Activated CD8-positive, alpha-beta memory T cell treated with anti-CD3 and anti-CD28 coated beads for 36 hours (primary cell): ENCODE data around the gene ORM1. TPM values are rescaled to one million over a fixed set of nuclear protein-coding genes. Genes with fewer than 3 reads are reported as not detected.
"Not testable (repeated sequence)": the region's sequence is repeated elsewhere in the genome, so short reads cannot be mapped to it uniquely, and the experiment has no call there.

Experiments
- CTCF ChIA-PET: fragments of 350-600 bp; sonication (Branson Sonifier 250); formaldehyde crosslinking; loops from one replicate; lab custom pipeline; 2021; ENCODE audit warnings: antibody characterized with exemption; lab: Charles Lee
- POLR2A ChIA-PET: fragments of 350-600 bp; sonication (Branson Sonifier 250); formaldehyde crosslinking; loops from one replicate; lab custom pipeline; 2021; ENCODE audit warnings: antibody characterized with exemption; lab: Charles Lee
- total RNA-seq, 2 experiments: library from RNA; stranded (reverse); gene quantifications; one replicate each; pipeline ENCODE4 v1.2.3, GENCODE V29; 2021

ORM1 gene
- total RNA-seq, 2 experiments from 2014 or later: not detected

- CTCF ChIA-PET, POLR2A ChIA-PET: not testable (repeated sequence)
Observed at GRCh38 chr9:114332474-114333040, 9.7 kb downstream of the ORM1 start.

DNA sequence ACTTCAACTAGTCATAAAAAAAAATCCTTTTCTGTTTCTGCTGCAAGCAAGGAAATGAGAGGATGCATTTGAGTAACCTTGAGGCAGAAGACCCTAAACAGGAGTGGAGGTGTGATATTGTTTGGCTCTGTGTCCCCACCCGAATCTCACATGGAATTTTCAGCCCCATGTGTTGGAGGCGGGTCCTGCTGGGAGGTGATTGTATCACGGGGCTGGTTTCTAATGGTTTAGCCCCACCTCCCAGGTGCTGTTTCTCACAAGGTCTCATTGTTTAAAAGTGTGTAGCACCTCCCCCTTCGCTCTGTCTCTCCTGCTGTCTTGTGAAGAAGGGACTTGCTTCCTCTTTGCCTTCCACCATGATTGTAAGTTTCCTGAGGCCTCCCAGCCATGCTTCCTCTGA lies 10.8 kb downstream of the ORM1 start:
- CTCF ChIA-PET, POLR2A ChIA-PET: not testable (repeated sequence)

- ChIA-PET POLR2A (no interaction called here), CTCF (no interaction called here)
Observed at GRCh38 chr9:114334490-114334889, 11.6 kb downstream of the ORM1 start.

DNA sequence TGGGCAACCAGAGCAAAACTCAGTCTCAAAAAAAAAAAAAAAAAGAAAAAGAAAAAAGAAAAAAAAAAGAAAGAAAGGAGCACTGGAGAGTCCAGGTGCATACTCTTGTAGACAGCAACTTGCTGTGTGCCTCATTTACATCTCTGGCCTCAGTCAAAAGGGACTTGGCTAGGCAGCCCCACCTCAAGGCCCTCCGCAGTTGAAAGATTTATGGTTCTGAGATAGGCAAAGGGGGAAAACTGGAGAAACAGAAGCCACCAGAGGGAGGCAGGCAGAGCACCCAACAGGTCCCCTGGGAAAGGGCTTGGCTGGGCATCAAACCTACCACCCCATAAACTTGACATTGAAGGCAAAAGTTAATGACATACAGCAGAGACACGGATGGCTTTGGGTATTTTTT lies 12.8 kb downstream of the ORM1 start:
- POLR2A ChIA-PET: no interaction called here

GRCh38 chr9:114336157-114336556 lies 13.3 kb downstream of the ORM1 start:
- CTCF ChIA-PET: interaction anchor here (1.0 kb wide), 1 partner anchor 69 kb away, joined by 3 read pairs; no protein-coding TSS in a partner anchor
- POLR2A ChIA-PET: no interaction called here

More for the DNA sequence above, 12.8 kb downstream of the ORM1 start:
- CTCF ChIA-PET: no interaction called here

DNA sequence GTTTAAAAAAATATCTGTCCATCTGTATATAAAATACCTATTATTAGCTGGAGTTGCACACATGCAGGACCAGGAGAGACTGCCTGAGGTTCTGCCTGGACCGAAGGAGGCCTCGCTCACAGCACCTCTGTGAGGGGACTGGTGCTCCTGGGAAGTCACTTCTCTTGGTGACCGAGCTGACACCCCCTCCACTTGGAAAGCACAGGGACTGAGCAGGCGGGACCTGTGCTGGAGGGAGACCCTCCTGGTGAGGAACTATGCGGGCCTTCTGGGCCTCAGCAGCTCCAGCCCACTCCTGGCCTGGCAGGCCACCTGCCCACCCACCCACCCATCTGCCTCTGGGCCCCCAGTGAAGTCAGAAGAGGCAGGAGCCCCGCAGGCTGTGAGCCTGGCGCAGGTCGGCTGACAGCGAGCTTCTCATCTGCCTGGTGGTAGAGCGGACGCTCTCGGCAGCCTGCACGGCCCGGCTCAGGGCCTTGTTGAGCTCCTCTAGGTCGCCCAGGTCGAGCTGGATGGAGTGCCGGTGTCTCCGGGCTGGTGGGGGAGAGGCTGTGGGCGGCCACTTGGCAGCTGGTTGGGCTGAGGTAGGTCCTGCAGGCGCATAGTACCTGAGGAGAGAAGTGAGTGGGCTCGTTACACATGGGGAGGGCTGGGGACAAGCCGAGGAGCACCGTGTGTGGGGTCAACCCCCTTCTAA lies 13.9 kb downstream of the ORM1 start:
- ChIA-PET CTCF (interaction anchor here (1.0 kb wide), 1 partner anchor 69 kb away, joined by 3 read pairs; no protein-coding TSS in a partner anchor), POLR2A (no interaction called here)

GRCh38 chr9:114338187-114338586 lies 15.3 kb downstream of the ORM1 start:
- POLR2A ChIA-PET: no interaction called here
- CTCF ChIA-PET: interaction anchor here (1.0 to 3.0 kb wide), 7 partner anchors 10 to 68 kb away, joined by 3 to 21 read pairs (median 7); partner anchors contain the start of gene AKNA

DNA sequence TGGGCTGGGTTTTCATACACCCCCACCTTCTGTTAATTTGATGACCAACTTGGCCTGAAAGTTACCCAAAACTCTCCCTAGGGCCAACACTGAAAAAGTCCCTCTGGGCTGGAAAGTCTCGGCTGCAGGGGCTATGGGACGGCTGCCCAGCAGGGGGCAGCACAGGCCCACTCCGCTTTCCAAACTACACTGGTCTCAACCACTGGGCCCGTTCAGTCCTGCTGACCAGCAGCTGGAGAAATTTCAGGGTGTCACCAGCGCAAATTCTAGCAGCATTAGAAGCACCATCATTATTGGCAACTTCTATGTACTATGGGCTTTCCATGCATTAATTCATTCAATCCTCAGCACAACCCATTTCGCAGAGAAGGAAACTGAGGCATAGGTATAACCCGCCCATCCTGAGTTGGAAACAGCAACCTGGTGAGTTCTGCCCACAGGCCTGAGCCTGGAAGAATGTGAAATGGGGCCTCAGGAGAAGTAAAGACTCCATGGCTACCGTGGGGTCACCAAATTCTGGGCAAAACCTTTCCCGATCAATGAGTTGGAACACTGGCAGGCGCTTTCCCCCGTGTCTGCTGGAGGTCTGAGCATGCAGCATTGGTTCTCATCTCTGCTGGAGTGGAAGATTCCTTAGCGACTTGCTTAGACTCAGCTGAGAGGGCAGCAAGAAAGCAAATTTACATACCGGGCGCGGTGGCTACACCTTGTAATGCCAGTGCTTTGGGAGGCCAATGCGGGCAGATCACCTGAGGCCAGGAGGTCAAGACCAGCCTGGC lies 16.4 kb downstream of the ORM1 start:
- ChIA-PET CTCF (interaction anchor here (0.6 to 3.0 kb wide), 17 partner anchors 9 to 314 kb away, joined by 3 to 21 read pairs (median 4); partner anchors contain the start of gene AKNA), POLR2A (no interaction called here)

DNA sequence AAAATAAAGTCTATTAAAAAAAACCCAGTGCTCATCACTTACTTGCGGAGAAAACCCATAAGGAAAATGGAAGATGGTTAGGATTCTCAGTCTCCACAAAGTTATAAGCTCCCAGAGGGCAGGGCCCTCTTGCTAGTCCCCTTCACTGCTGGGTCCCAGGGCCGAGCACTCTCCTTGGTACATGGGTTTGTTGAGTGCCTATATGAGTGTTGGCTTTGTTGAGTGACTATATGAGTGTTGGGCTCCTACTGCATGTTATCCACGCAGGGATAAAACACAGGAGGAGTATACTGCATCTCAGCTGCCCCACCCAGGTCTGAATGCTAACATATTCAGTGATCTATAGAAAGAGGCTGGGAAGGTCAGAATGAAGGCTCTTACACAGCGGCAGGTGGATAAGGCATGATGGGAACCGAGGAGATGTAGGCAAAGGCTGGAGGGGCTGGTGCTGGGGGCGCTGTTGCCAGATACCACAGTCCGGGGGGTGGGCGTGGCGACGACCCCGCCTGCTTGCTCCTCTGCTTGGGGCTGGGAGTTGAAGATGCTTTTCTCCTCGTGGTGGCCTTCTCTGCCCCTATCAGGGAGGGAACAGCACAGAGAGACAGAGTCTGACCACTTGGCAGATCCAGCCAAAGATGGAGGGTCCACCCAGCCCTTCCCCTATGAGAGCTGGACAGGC lies 18.4 kb downstream of the ORM1 start:
- ChIA-PET POLR2A (no interaction called here), CTCF (interaction anchor here (1.5 kb wide), 1 partner anchor 54 kb away, joined by 4 read pairs; no protein-coding TSS in a partner anchor)

- ChIA-PET CTCF (no interaction called here), POLR2A (no interaction called here)
Observed at GRCh38 chr9:114341991-114342390, 19.1 kb downstream of the ORM1 start.

GRCh38 chr9:114342755-114343440 lies 20.0 kb downstream of the ORM1 start:
- CTCF ChIA-PET: no interaction called here
- POLR2A ChIA-PET: no interaction called here

- CTCF ChIA-PET: interaction anchor here (0.6 to 1.3 kb wide), 2 partner anchors 47 to 61 kb away, joined by 3 to 4 read pairs; no protein-coding TSS in a partner anchor
- POLR2A ChIA-PET: no interaction called here
Observed at GRCh38 chr9:114343471-114344187, 20.7 kb downstream of the ORM1 start.

DNA sequence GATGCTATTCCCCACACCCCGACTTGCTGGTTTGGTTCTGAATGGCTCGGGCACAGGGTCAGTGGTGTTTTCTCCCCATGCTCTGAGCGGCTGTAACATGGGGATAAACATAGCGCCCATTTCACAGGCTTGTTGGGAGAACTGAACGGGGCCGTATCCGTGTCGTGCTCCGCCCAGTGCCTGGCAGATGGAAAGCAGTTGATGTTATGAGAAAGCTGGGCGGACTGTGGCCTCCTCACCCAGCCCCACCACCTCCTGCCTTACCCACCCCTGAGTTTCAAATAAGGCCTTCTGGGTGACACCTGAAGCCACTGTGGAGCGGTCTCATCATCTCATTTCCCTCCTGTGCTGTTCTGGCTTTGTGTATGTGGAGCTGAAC lies 21.3 kb downstream of the ORM1 start:
- CTCF ChIA-PET: interaction anchor here (0.6 to 1.3 kb wide), 2 partner anchors 47 to 61 kb away, joined by 3 to 4 read pairs; no protein-coding TSS in a partner anchor
- POLR2A ChIA-PET: no interaction called here

DNA sequence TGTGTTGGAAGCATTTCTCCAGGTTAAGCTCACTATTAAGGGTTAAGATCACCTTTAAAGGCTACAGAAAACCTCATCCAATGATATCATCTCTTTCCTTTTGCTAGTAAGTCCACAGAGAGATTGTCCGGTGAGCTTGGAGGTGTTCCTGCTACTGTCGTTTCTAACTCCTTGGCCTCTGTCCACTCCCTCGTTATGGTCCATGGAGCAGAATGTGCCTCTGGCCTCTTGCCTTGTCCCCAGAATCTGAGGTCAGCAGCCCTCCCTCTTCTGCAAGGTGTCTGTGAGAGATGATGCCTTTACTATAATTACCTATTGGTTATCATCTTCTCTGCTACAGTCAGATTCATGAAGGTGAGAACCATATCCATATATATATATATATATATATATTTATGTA lies 21.8 kb downstream of the ORM1 start:
- ChIA-PET POLR2A (no interaction called here), CTCF (interaction anchor here (0.7 to 1.3 kb wide), 2 partner anchors 60 to 1371 kb away, joined by 3 to 4 read pairs; no protein-coding TSS in a partner anchor)

DNA sequence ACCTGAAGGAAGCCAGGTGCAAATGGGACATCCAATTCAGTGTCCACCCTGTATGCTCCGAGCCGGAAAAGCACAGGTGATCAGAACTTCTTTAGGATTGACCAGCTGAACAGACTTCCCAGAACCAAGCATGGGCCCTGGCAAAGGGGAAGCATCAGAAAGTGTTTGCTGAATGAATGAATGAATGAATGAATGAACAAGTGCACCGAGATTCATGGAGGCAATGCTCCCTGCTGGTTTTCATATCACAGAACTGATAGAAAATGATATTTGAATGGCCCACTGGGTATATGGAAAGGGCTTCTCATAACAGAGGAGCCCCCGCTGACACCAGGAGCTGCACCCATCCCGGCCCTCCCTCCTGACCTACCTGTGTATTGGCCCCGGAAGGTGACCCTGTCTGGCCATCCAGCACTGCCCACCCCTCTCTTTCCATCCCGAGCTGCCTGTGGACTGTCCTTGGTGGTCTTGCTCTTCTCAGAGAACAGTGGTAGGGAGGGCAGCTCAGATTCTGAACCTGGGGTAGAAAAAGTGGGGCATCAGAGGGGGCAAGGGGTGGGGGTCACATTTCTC lies 22.7 kb downstream of the ORM1 start:
- ChIA-PET POLR2A (interaction anchor here (0.5 kb wide), 1 partner anchor 52 kb away, joined by 3 read pairs; no protein-coding TSS in a partner anchor), CTCF (interaction anchor here (0.7 kb wide), 1 partner anchor 1372 kb away, joined by 3 read pairs; no protein-coding TSS in a partner anchor)

GRCh38 chr9:114346146-114346545 lies 23.2 kb downstream of the ORM1 start:
- ChIA-PET CTCF (interaction anchor here (1.1 kb wide), 1 partner anchor 51 kb away, joined by 4 read pairs; no protein-coding TSS in a partner anchor), POLR2A (no interaction called here)

DNA sequence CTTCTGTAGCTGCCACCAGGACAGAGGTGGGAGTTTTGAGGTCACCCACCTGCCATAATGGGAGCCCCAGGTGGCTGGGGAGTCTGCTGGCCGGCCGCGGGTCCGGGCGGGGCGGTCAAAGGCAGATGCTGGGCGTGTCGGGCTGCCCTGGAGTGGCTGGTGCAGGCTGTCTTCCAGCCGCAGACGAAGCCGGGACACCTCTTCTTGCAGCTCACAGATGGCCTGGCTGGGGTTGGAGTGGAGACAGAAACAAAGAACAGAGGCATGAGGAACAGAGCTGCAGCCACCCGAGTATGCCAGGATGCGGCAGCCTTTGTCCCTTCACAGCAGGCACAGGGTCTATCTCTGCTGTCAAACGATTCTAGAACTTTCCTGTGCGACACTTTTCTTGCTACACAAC lies 24.8 kb downstream of the ORM1 start:
- ChIA-PET CTCF (interaction anchor here (0.7 to 2.5 kb wide), 5 partner anchors 8 to 51 kb away, joined by 3 to 12 read pairs (median 3); partner anchors contain the start of gene AKNA), POLR2A (no interaction called here)
